ENCODE measurements around the gene PRELID1.

The PRELID1 gene

GRCh38 chr5:177311723-177312648 is 8.4 kb downstream of the PRELID1 start, which contains the start of gene MXD3:
Gene MXD3, minus strand, starts transcription at chr5:177311898. Its CDS starts 68 bp downstream, at chr5:177311830.
- peak; percentile 88 to 99 (median 94) for DNase-seq
- intact Hi-C loops (cut with DNase I): loop anchor here (10.0 kb wide), 1 partner anchor 143 kb away; no protein-coding TSS in a partner anchor

DNA sequence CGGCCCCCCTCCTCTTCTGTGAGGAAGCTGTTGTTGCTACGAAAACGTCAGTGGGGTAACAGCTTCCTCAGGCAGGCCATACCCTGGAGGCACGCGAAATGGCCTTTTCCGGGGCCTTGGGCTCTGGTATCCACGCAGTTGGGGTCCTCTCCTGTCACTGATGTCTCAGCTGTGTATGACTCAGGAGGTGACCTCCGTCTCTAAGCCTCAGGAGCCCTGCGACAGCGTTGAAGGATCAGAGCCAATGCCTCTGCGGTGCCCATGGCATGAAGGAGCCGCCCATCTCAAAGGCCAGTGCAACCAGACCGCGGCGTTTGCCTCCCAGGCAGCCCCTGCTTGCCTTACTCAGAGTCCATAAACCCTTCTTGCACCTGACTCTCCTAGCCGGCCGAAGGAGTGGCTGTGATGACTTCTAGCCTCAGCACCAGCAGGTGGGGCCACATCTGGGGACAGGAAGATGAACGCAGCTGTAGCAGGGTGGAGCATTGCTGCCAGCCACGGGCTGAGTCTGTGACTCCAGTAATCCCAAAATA is 9.1 kb downstream of the PRELID1 start:
- peak in 3 of 10 donors; percentile 19 to 82 (median 74) for DNase-seq
- intact Hi-C loops (cut with DNase I): loop anchor here (10.0 kb wide), 1 partner anchor 142 kb away; no protein-coding TSS in a partner anchor

DNA sequence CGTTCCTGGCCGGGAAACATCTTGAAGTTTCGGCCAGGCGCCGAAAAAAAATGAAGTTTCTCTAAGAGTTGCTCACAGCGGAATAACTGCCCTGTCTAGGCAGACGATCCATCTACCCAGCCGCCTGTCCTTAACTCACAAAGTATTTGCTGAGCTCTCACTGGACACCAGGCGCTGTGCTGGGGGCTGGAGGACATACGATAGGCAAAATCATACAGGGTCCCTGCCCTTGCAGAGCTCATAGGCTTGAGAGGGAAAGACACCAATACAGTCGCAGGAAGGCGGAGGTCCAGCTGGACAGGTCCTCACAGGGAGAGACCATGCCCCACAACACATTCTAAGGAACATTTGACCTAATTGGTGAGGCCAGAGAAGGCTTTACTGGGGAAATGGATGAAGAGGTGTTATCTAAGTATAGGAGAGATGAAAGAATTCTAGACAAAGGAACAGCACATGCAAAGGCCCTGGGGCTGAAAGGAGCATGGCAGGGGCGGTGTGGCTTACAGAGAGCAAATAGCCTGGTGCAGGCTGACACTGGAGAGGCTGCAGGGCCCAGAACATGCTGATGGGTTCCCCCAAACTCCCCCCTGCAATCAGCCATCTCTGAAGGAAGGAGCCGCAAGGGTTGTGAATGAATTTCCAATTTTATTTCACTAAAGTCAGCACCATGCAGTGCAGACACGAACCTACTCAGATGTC is 10.1 kb downstream of the PRELID1 start:
- peak in 2 of 10 donors; percentile 31 to 38 for DNase-seq

GRCh38 chr5:177314376-177315342 is 11.1 kb downstream of the PRELID1 start:
- intact Hi-C loops (cut with DNase I): loop anchor here (10.0 kb wide), 1 partner anchor 140 kb away; no protein-coding TSS in a partner anchor
- DNase-seq: peak in 3 of 10 donors; percentile 26 to 65 (median 57)

More for the DNA sequence above, 10.1 kb downstream of the PRELID1 start:
- intact Hi-C loops (cut with DNase I): loop anchor here (10.0 kb wide), 1 partner anchor 141 kb away; no protein-coding TSS in a partner anchor

- intact Hi-C loops (cut with DNase I): loop anchor here (10.0 kb wide), 1 partner anchor 139 kb away; no protein-coding TSS in a partner anchor
- DNase-seq: peak in 1 of 10 donors; percentile 20
Measured at GRCh38 chr5:177315411-177315810, 11.8 kb downstream of the PRELID1 start.

GRCh38 chr5:177316005-177316404 is 12.4 kb downstream of the PRELID1 start:
- peak in 3 of 10 donors; percentile 14 to 22 (median 20) for DNase-seq
- intact Hi-C loops (cut with DNase I): loop anchor here (10.0 kb wide), 1 partner anchor 139 kb away; no protein-coding TSS in a partner anchor

GRCh38 chr5:177317959-177318377 is 14.4 kb downstream of the PRELID1 start:
- peak; percentile 56 to 93 (median 72) for DNase-seq
- intact Hi-C loops (cut with DNase I): loop anchor here (10.0 kb wide), 1 partner anchor 137 kb away; no protein-coding TSS in a partner anchor

DNA sequence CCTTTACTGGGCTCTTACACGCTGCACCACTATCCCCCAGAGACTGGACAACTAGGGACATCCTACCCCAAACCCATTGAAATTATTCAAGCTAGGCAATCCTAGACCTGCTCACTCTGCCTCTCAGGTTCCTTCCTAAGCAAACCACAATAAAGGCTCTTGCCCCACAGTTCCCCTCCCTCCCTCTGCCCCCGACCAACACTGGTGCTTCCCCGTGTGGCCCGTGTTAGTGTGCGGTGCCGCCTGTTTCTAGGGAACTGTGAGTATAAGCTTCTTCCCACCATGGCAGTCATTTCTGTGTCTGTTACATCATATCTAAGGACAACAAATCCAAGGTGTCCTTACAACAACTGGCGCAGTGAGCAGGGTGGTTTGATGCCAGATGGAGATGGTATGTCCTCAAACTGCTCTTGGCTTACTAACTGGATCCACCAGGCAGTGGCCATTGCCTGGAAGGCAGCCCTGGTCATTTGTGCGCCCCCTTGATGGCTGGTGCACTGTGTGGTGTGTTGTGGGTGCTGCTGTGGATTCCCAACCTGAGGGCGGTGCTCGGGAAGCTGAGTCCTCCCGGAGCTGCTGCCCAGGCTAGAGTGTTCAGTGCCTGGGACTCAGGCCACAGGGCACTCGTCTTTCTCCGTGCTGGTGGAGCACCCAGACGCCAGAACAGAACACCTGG is 16.5 kb downstream of the PRELID1 start:
- DNase-seq: peak in 4 of 10 donors; percentile 19 to 79 (median 47)
- intact Hi-C loops (cut with DNase I): loop anchor here (10.0 kb wide), 1 partner anchor 135 kb away; no protein-coding TSS in a partner anchor

DNA sequence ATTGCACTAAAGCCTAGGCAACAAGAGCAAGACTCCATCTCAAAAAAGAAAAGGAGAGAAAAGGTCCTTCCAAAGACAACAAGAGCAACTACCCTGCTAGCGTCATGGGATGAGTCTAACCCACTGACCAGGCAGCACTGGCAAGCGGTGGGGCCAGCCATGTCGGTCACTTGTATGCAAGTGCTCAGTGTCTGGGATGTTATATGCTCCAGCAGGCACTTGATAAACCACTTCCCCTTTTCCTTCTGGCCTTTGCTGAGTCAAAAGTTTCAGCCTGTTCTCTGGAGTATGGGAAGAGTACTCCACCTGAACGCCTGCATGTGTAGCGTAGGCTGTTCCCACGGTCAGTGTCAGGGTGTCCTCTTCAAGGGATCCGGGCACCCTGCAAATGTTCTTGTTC is 17.3 kb downstream of the PRELID1 start:
- intact Hi-C loops (cut with DNase I): no loop called here
- DNase-seq: peak in 4 of 10 donors; percentile 8 to 84 (median 48)

DNA sequence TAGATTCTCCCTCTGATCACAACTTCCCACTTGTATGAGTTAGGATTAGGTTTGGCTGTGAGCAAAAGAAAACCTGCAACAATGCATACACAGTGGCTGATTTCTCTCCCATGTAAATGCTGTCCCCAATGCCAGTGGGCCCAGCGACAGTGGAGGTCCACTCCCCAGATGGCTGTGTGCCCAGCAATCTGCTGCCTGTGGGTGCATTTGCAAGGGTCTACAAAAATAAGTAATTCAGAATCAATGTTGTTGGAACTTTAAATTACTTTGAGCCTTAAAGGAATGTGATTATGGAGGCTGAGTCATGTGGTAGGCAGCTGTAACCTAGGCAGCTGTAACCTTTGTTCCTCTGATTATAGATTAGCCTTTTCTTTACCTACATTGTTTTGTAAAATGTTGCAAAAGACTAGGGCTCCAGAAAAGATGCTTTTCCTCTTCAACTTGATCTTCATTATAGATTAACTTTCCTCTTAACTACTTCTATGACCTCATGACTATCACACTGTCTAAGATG is 22.3 kb downstream of the PRELID1 start:
- peak in 3 of 10 donors; percentile 8 to 48 (median 45) for DNase-seq

DNA sequence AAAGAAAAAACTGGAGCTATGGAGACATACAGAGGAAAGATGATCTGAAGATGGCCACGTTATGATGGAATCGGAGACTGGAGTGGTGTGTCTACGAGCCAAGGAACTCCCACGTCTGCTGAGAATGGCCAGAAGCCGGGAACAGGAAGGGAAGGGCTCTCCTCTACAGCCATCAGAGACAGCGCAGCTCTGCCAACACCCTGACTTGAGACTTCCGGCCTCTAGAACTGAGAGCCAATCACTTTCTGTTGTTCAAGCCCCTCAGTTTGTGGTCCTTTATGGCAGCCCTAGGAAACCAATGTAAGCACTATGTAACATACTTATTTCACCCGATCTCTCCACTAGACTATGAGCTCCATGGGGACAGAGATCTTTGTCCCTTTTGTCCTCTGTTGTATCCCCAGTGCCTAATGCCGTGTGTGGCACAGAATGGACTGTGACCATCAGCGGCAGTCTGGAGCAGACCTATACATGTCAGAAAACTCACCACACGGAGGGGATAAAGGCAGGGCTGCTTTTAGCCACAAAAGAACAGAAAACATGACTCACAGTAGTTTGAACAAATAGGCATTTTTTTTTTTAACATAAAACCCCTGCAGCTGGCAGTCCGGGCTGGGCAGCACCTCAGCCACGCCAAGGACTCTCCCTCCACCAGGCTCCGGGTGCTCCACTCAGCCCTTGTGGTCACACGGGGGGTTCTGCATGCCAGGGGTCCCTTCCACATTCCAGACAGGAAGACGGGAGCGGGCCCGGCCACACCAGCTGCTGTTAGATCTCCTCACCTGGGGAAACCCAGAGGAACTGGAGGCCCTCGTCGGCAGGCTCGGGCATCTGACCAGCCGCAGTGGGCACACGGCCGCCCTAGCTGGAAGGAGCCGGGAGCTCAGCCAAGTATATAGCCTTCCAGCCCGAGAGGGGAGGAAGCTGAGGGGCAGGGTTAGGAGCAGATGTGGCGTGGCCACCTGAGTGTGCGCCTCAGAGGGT is 24.2 kb downstream of the PRELID1 start:
- peak in 3 of 10 donors; percentile 69 to 83 (median 77) for DNase-seq
- intact Hi-C loops (cut with DNase I): no loop called here

More for the DNA sequence above, 22.3 kb downstream of the PRELID1 start:
- intact Hi-C loops (cut with DNase I): no loop called here

DNA sequence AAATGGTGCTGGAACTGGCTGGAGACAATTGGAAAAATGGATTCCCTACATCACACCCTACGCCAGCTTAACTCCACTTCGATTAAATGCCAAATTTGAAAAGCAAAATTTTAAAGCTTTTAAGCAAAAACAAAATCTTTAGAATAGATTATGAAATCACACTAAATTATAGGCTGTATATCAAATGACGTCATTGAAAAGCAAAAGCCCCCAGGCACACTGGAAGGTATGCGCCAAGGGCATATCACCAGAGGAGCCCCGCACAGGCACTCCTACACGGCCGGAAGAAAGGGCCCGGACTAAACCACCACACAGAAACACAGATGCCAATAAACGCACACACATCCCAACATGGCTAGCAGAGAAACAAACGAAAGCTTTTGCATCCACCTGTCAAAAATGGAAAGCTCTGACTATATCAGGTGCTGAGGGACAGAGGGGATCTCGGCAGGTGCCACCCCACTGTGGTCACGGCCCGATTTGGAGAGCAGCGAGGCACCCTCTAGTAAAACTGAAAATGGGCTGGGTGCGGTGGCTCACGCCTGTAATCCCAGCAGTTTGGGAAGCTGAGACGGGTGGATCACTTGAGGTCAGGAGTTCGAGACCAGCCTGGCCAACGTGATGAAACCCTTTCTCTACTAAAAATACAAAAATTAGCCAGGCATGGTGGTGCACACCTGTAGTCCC is 25.1 kb downstream of the PRELID1 start:
- DNase-seq: peak in 3 of 10 donors; percentile 21 to 66 (median 44)
- intact Hi-C loops (cut with DNase I): no loop called here

GRCh38 chr5:177329883-177330282 is 26.3 kb downstream of the PRELID1 start:
- intact Hi-C loops (cut with DNase I): no loop called here
- peak in 3 of 10 donors; percentile 1 to 55 (median 43) for DNase-seq

DNA sequence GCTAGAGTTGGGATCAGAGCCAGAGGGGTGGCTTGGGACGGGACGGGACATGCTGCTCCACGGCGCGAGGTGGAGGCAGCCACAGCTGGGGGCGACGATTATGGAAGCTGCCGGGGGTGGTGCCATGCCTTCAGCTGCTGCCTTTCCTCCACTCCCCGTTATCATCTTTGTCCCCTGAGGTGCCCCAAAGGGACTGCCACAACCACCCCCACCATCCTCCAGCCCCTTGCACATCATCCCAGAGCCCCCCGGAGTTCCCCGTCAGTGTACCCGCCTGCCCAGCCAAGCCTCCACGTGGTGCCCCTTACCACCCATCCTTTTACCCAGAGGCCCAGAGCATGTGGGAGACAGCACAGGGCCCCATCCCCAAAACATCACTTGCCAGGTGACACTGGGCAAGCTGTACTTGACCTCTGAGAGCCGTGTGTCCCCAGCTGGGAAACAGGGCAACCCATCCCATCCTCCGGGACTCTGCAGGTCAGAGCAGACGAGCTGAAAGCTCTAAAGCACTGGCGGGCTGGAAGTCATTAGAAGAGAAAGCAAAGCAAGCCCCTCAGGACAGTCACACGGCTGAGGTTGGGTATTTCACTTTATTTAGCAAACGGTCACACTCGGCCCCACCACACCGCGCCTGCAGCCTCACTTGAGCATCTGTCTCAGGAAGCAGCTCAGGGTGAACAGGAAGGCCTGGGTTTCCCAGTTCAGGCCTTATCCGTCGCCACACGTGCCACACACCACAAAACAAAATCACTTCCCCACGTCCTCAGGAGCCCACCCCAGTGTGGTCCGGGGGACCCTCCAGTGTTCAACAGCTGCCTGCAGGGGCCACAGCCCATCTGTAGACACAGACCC is 27.6 kb downstream of the PRELID1 start:
- intact Hi-C loops (cut with DNase I): no loop called here
- DNase-seq: peak in 4 of 10 donors; percentile 4 to 70 (median 38)
